Urothelium cell line (cell line): ENCODE results near the gene COMT.

Experiments
- DNase-seq: peaks from one replicate; pipeline ENCODE4 v3.0.0; 2011; ENCODE audit warnings: low spot score, mixed read lengths
- FAIRE-seq: peaks from 2 replicates; lab custom pipeline; 2011; peaks lifted over from hg19 to GRCh38; lab: Jason Lieb, UNC

The COMT gene

DNA sequence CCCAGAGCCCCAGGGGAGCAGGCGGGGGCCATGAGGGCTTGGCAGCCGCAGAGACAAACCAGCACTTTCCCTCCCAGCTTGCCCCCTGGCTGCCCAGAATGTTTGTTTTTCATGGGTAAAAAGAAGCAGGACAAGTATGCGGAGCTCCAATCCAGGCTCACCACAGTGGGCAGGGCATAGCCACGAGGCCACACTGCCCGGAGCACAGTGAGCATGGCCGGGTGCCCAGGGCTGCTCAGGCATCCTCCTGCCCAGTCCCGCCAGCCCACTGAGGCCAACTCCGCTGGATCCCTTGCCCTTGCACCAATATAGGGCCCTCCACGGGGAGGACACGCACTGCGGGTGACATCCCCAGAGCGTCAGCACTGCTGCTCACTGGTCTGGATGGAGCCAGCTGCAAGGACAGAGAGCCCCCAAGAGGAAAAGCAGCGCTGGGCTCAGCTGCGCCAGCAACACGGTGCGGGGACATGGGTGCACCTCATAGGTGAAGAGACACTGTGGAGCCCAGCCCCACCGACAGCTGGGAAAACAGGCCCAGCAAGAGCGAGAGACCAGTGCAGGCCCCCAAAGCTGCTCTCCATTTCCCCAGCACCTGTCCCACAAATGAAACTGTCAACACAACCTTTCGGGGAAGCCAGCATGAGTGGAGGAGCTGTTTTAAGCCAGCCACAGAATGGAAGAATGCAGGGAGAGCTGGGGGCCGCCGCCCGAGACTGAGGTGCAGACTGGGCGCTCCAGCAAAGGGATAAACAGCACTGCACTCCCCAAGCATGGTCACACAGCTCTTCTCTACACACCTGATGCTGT, 50.3 kb downstream of the COMT start:
- DNase-seq (no peak), FAIRE-seq (no peak)

DNA sequence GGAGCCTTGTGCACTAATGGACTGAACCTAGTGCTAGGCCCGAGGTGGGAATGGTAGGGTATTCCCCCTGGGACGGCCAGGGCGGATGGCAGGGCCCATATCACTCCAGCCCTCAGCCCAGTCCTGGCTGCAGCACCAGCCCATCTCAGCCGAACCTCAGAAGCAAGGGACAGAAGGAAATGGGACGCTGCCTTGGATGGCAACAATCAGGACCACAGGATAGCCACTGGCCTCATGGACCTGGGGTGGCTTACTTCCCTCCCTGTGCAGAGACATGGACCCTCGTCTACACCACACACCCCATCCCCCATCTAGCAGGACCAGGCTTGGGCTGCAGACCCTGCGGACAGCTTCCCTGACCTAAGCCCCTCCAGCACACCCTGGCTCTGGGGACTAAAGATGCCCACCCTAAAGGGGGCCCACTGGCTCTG, 50.9 kb downstream of the COMT start:
- FAIRE-seq (no peak), DNase-seq (no peak)

DNA sequence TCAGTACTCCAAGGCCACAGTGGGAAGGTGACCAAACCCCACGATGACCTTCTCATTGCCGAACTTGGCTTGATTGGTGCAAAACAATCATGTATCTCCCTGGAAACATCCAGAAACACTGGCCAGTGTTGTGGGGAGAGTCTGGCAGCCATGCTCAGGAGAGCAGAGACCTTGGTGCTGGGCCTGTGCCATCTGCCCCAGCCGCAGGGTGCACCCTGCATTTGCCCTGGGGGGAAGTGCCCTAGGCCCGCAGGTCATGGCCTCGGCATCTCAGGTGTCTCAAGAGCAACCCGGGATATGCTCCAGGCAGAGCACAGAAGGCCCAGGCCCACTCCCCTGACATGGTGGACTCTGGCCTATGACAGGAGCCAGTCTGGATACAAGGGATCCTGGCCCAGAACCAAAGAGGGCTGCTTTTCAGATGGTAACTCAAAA, 51.4 kb downstream of the COMT start:
- FAIRE-seq (no peak), DNase-seq (no peak)

DNA sequence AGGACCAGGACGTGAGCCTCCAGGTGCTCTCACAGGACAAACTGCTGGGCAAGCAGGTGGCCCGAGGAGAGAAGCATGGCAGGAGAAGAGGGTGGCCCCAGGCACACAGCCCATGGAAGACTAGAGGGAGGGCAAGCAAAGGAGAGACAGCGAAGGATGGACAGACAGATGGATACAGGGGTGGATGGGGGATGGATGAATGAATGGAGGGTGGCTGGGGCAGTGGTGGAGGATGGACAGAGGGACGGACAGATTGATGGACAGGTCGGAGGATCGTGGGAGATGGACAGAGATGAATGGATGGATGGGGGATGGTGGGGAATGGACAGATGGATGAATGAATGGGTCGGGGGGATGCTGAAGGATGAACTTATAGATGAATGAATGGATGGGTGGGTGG, 52.4 kb downstream of the COMT start:
- peak; percentile 81 for FAIRE-seq

DNA sequence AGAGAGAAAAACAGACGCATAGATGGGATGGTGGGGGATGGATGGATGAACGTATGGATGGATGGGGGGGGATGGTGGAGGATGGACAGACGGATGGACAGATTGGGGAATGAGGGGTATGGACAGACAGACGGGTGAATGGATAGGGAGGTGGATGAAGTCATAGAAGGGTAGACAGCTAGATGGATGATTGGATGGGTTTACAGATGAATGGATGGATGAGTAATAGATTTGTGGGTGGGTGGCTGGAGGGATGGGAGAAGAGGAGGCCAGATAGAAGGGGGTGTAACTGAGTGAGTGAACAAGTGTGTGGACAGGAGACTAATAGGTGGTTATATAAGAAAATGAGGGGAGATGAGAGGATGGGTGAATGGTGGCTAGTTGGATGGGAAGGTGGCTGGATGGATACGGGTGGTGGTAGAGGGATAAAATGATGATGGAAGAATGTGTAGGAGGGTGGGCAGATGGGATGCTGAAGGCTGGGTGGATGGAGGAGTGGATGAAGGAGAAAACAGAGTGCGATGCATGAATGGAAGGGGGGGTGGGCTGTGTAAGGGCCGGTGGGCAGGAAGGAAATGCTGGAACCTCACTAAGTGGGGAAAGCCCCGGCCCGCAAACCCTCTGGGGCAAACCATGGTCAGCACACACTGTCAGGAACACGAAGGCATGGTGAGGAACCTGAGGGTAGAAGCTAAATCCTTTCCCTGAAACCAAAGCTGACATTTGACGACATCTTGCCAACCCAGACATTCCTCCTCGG, 53.5 kb downstream of the COMT start:
- no peak for DNase-seq
- FAIRE-seq, result peak; percentile 95

More for the DNA sequence above, 52.4 kb downstream of the COMT start:
- no peak for DNase-seq

DNA sequence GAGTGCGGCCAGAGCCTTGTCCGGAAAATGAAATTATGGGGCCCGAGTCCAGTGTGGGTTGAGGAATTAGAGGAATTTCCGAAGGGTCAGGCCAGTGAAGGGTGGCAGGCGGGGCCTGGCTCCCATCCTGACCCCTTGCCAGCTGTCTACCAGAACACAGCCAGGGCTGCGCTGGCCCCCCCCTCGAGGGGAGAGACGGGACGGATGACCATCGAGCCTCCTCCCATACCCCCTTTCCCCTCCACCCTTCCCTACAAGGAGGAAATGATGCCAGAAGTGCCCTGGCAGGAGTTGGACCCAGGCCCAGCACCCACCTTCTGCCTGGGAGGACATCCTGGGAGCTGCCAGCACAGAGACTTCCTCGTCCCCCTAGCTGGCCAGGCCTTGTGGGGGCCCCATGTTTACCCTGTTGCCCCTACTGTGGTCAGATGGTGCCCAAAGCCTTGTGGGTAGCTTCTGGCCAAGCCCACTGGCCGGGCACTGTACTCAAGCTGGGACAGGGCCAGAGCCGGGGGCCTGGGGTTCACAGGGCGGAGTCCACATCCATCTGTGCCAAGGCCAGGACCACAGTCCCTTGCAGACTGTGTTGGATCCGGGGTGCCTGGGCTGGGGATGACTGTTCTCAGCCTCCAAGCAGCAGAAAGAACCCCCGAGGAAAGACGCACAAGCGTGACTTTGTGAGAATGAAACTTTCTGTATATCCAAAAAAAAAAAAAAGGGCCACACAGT, 54.2 kb downstream of the COMT start:
- no peak for FAIRE-seq
- DNase-seq, result no peak

DNA sequence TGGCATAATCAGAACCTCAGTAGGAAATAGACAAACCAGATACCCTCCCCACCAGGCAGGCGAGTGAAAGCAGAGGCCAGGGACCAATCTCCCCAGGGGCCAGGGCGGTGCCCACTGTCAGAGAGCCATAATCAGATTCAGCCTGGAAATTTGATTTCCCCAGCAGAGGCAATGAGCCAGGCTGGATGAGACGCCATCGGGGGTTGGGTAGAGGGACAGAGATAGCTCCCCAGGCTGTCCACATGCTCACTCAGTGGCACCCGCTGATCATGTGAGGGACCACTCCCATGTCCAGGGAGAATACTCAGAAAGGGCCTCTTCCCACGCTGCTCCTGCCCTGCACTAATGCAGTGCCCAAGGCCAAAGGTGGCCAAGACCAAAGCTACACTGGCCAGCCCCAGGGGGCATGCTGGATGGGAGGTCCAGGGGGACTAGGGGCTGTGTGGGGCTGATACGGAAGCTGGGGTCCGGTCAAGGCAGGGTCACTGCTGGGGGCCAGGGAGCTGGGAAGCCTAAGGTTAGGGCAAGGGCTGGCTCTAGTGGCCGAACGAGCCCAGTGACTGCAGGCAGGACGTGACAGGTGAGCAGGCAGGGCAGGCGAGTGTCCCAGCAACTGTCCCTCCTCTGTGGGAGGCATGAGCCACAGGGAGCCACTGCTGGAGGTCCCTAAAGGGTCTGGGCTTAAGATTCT, 55.3 kb downstream of the COMT start:
- peak; percentile 79 for FAIRE-seq

DNA sequence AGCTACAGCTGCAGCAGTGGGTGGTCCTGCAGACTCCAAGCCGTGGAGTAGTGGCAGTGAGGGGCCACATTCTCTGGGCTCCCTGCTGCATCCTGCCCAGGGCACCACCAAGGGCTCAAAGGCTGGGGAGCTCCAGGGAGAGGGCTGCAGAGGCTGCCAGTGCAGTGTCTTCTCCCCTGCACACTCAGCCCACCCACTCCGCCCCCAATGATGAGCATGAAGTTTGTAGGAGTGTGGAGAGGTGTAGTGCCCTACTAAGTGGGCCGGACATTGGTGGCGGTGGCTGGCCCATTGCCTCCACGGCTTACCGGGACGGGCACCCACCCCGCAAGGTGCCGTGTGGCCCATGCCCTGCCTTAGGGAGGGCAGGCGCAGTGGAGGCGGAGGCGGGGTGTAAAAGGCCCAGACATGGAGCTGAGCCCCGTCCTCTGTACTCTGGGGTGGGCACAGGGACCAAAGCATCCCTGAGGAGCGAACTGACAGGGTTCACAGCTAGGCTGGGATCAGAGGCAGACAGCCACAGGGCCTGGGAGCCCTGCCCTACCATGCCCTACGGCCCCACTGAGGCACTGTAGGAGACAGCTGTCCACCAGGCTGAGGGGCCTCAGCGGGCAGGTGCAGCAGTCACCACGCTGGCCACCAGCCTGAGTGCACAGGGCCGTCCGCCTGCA, 56.1 kb downstream of the COMT start:
- FAIRE-seq, result no peak
- no peak for DNase-seq

More for the DNA sequence above, 55.3 kb downstream of the COMT start:
- no peak for DNase-seq

DNA sequence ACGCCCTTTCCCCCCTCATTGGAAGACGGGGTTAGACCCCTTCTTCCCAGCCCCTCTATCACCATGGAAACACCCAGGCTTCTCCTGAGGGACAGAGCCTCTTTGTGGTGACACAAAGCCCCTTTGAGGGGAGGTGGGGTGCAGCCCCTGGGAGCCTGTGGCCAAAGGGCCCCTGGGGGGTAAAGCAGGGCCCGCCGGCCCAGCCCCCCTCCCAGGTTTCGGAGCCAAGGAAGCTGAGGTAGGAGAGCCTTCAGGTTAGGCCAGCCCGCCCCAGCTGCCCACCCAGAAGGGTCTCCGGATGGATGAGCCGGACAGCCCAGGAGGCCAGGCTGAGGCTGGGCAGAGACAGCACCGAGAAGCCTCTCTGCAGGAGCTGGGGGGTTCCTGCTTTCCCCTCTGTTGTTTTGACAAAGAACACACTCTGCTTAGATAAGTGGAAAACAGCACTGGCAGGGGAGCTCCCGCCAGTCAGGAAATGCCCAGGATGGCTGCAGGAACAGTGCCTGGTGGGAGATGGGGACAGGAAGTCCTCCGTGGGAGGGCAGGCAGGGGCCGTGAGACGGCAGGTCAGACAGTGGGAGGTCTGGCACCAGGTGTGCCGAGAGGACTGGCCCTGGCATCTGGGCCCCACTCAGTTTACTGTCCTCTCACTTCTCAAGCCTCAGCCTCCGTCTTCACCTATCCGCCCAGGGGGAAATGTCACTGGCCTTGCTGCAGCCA, 56.8 kb downstream of the COMT start:
- DNase-seq, result no peak
- peak; percentile 44 for FAIRE-seq

DNA sequence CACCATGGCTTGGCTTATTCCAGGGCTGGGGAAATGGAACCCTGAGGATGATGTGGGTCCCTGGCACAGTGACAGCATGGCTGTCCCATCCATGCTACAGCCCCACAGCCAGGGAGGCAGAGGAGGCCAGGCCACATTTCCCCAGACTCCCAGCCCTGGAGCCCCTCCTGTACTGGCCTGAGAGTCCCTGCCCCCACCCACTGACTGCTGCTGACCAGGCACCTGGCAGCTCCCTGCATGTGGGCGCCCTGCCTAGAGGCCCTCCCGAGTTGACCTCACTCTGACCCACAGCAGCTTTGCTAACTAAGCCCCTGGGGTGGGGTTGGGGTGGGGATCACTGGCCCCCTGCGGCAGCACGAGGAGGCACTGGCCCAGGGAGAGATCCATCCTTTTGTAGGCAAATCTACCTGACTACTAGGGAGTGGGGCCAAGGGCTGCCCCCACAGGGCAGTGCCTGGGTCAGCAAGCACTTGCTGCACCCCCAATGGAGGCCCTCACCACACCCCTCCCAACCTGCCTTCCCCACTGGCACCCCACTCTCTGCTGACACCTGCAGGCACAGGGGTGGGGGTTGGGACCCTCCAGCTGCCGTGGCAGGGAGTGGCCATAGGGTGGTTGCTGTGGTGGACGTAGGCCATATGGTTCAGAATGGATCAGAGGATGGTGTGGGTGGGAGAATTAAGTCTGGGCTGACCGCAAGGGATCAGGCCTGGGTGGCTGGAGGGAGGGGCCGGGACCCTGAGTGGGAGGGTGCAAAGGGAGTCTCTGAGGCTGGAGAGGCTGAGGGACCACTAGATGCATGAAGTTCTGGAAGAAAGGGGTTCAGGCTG, 57.6 kb downstream of the COMT start:
- FAIRE-seq (peak; percentile 13), DNase-seq (no peak)

DNA sequence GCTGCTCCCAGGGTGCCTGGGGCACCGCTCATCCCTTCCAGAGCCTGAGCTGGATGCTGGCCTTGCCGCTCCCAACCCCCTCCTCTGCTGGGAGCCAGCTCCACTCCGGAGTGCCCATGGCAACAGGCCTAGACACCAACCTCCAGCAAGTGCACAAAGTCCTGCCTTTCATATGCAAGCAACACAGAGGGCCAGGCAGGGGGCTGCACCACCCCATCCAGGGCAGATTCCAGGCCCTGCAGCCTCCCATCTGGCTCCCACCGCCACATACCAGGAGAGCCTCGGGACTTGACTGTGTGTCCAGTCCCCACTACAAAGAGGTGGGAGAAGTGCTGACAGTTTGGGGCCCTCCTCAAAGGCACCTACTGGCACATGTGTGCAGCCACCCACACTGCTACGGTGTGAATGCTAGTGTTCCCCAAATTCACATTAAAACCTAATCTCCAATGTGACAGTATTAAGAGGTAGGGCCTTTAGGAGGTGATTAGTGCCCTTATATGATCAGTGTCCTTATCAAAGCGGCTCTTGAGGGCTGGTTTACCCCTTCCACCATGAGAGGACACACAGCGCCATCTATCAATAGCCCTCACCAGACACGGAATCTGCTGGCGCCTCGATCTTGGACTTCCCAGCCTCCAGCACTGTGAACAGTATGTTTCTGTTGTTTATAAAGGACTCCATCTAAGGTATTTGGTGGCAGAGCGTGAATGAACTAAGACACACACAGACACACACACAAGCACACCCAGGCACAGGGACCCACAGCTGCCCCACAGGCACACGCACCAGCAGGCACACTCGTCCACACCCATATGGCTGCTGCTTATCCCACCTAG, 58.9 kb downstream of the COMT start:
- FAIRE-seq (no peak), DNase-seq (no peak)

DNA sequence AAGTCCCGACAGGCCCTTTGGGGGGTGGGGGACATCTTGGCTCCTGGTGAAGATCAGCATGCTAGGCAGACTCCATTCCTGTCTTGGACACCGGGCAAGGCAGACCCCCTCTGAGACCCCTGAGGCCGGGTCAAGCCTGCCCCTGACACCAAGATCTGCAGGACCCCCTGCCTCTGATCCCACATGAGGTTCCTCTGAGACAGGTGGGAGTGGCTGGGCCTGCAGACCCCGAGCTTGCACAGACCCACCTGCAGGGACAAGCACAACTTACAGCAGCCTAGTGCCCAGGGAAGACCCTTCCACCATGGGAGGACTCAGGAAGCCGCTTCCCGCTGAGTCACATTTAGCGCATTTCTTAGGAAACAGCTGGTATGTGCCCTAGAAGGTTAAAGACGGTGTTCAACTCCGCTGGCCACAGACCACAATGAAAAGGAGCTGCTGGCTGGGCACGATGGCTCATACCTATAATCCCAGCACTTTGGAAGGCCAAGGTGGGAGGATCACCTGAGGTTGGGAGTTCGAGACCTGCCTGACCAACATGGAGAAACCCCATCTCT, 59.6 kb downstream of the COMT start:
- no peak for DNase-seq

DNA sequence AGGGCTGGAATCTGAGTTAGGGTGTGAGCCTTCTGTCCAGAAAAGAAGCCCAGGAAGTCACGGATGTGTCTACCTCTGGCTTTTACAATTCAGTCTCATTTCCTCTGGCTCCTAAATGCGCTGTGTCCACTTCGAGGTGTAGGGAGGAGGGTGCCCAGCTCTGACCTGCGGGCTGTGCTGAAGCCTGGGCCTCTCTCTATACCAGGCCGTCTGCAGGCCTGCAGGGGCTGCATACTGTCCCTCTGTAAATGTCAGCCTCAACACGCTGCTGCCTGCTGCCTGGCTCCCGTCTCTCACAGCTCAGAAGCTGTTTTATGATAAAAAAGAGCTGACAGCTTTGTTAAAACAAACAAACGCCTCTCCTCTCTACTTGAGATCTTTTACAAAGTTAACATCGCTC, 60.6 kb downstream of the COMT start:
- FAIRE-seq (no peak), DNase-seq (no peak)

More for the DNA sequence above, 59.6 kb downstream of the COMT start:
- FAIRE-seq, result no peak

DNA sequence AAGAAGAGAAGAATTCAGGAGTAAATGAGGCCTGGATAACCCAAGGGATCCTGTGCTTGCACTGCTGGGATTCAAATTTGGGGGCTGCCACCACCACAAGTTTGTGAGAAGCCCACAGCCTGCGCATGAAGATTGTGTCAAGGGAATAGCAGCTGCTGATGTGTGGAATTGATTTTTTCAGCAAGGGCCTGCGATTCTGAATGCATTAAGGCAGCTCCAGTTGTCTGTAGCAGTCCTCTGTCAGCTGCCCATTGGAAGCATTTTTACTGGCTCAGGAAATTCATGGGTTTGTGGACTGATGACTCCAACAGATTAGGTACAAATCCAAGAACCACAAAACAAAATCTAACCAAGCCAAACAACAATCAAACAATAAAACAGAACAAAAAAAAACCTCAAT, 61.1 kb downstream of the COMT start:
- FAIRE-seq, result no peak
- DNase-seq, result no peak

DNA sequence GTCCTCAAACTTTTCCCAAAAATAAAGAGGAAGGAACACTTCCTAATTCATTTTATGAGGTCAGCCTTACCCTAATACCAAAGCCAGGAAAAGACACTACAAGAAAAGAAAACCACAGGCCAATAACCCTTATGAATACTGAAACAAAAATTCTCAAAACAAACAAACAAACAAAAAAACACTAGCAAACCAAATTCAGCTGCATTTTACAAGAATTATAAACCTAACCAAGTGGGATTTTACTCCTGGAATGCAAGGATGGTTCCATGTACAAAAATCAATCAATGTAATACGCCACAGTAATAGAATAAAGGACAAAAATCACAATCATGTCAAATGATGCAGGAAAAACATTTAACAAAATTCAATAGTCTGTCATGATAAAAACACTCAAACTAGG, 61.7 kb downstream of the COMT start:
- FAIRE-seq (no peak), DNase-seq (no peak)

DNA sequence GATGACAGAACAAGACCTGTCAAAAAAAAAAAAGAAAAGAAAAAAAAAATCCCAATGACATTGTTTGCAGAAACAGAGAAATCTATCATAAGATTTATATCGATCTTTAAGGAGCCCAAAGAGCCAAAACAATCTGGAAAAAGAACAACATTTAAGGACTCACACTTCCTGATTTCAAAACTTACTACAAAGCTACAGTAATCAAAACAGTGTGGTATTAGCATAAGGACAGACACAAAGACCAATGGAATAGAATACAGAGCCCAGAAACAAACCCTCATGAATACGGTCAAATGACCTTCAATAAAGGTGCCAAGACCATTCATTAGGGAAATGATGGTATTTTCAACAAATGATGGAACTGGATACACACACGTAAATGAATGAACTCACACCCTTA, 62.9 kb downstream of the COMT start:
- DNase-seq (no peak), FAIRE-seq (peak; percentile 70)

DNA sequence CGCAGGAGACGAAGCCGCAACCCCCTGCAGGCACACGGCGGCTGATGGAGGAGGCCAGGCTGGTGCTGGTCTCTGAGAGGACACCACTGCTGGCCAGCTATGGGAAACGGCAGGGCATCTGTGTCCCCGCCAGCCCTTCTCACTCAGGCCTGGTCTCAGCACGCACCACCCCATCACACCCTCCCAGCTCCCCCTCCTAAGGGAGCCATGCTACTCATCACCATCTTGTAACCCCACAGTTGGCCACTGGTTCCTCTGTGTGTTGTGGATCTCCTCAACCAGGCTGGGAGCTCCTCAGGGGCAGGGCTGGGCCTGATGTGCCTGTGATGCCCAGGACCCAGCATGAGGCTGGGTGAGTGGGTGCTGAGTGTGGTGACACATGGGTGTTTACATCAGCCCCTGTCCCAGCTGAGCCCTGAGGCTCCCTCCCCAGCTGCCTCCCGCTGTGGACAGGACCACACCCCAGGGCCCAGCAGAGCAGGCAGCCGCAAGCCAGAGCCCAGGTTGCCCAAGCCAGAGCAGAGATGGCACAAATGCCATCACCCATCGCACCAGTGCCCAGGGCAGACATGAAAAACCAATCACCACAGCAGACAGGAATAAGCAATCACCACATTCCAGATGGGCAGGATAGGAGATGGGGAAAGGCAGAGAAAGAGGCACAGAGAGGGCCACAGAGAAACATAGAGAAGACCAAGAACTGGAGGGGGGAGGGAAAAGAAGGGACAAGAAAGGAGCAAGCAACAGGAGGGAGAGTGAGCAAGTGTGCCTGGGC, 66.8 kb downstream of the COMT start:
- DNase-seq, result no peak
- FAIRE-seq, result peak; percentile 81
